T-cell (primary cell): ENCODE measurements around the gene TRIM32. TPM values are rescaled to one million over a fixed set of nuclear protein-coding genes. Genes with fewer than 3 reads are reported as not detected.

ENCODE experiments used
- ATAC-seq, 4 experiments: fragments of 200-7000 bp in 3 of 4; fragments of 150-1000 bp in 1 of 4; cut with Tn5 transposase; replicated peaks in 1 of 4; 1 replicate in 3 of 4; 2 replicates in 1 of 4; pipeline ENCODE4 v1.10.0; 2021; ENCODE audit warnings: moderate library complexity in 3 of 4, mild to moderate bottlenecking in 2 of 4, moderate number of reproducible peaks in 1 of 4
- CTCF ChIA-PET, 2 donors: fragments of 300-600 bp; sonication (Branson Sonifier 250); formaldehyde crosslinking; loops; one replicate each; lab custom pipeline; 2022; ENCODE audit warnings: antibody characterized with exemption in 2 of 2; lab: Charles Lee
- POLR2A ChIA-PET, 2 donors: fragments of 300-600 bp; sonication (Branson Sonifier 250); formaldehyde crosslinking; loops; one replicate each; lab custom pipeline; 2022; ENCODE audit warnings: antibody characterized with exemption in 2 of 2; lab: Charles Lee
- DNase-seq, 35 experiments: peaks; one replicate each; pipeline versions ENCODE4 v3.0.0 to v3.0.0-alpha.2; 2013 to 2023
- H3K27ac ChIP-seq: one replicate; pipeline ENCODE4 v1.5.1; 2013; ENCODE audit warnings: low read length
- H3K27me3 ChIP-seq, 2 experiments: replicated peaks in 1 of 2; 1 replicate in 1 of 2; 2 replicates in 1 of 2; pipeline versions ENCODE4 v1.6.1 to v1.7.0; 2013; ENCODE audit warnings: low read length in 1 of 2, mixed read lengths in 1 of 2; ENCODE audit not compliant: control insufficient read depth in 2 of 2, insufficient read depth in 2 of 2; ENCODE audit errors: extremely low read depth in 1 of 2
- H3K36me3 ChIP-seq, 2 donors: 1 replicate in 1 of 2; 2 replicates in 1 of 2; pipeline versions ENCODE4 v1.6.1 to v1.7.0; 2013; ENCODE audit warnings: low read length in 1 of 2; ENCODE audit not compliant: control insufficient read depth in 2 of 2, insufficient read depth in 1 of 2; ENCODE audit errors: extremely low read depth in 1 of 2
- H3K4me1 ChIP-seq, 2 experiments: 1 replicate in 1 of 2; 2 replicates in 1 of 2; pipeline versions ENCODE4 v1.6.1 to v1.7.0; 2013; ENCODE audit warnings: low read length in 2 of 2, mixed read lengths in 1 of 2; ENCODE audit not compliant: insufficient read depth in 2 of 2, control insufficient read depth in 1 of 2; ENCODE audit errors: extremely low read depth in 1 of 2
- H3K4me3 ChIP-seq, 2 donors: 1 replicate in 1 of 2; 2 replicates in 1 of 2; pipeline versions ENCODE4 v1.5.1 to v1.7.0; 2013; ENCODE audit warnings: mild to moderate bottlenecking in 2 of 2, low read length in 1 of 2, moderate library complexity in 1 of 2; ENCODE audit not compliant: control insufficient read depth in 1 of 2; ENCODE audit errors: extremely low read depth in 1 of 2
- H3K9me3 ChIP-seq: 2 replicates; pipeline ENCODE4 v1.7.0; 2013
- H3K27ac Mint-ChIP-seq, 2 donors: one replicate each; pipeline ENCODE4 v1.8.0; 2020 to 2021; ENCODE audit warnings: mild to moderate bottlenecking in 2 of 2, mixed read lengths in 2 of 2
- H3K27me3 Mint-ChIP-seq, 2 donors: one replicate each; pipeline ENCODE4 v1.8.0; 2021 to 2022; ENCODE audit warnings: mixed read lengths in 2 of 2
- H3K36me3 Mint-ChIP-seq: one replicate; pipeline ENCODE4 v1.8.0; 2021; ENCODE audit warnings: mixed read lengths
- H3K4me1 Mint-ChIP-seq, 3 donors: one replicate each; pipeline ENCODE4 v1.8.0; 2020 to 2022; ENCODE audit warnings: mixed read lengths in 3 of 3, mild to moderate bottlenecking in 1 of 3
- H3K4me3 Mint-ChIP-seq, 3 donors: one replicate each; pipeline ENCODE4 v1.8.0; 2020 to 2022; ENCODE audit warnings: mild to moderate bottlenecking in 3 of 3, mixed read lengths in 3 of 3, moderate library complexity in 3 of 3
- H3K9me3 Mint-ChIP-seq, 3 donors: one replicate each; pipeline ENCODE4 v1.8.0; 2020 to 2022; ENCODE audit warnings: mixed read lengths in 3 of 3
- WGBS: methylation state at CpG from one replicate; pipeline ENCODE4 v1.1.5; 2013; ENCODE audit warnings: missing lambda C conversion rate; ENCODE audit not compliant: insufficient coverage; 5-methylcytosine and 5-hydroxymethylcytosine counted together
- total RNA-seq, 35 experiments: library from RNA in 6 of 35; stranded (reverse) in 6 of 35; fragments of 120-200 nt in 1 of 35; gene quantifications; one replicate each; pipeline versions ENCODE4 v1.2.1 to v1.2.4 and lab custom pipeline; 2013 to 2026

Gene TRIM32
- total RNA-seq, 5 donors from 2014 or later (not counting 1 experiment from before 2014, with no cell fraction given), result 7.7 to 23.4 (median 19.8) TPM

DNA sequence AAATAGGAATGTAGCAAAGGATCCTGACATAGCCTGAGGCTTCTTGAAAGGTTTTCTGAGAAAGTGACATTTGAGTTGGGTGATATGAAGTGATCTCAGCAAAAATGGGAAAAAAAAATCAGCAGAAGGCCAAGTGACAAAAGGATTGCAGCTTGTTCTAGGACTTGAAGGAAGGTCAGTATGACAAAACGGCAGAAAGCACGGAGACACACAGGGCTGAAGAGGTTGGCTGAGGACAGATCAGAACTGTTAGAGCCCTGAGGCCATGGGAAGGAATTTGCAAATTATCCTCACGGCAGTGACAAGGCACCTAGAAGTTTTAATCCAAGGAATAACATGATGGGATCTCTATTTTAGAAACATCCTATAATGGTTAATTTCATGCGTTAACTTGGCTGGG lies 31.0 kb downstream of the TRIM32 start:
- no peaks in the 10 kb centered on the region for H3K36me3 ChIP-seq
- H3K4me1 ChIP-seq, result peaks cover 0 to 5% of the 10 kb centered on the region in 2 experiments
- Mint-ChIP-seq H3K27me3 (peaks cover 0 to 3% of the 10 kb centered on the region in 2 donors), H3K4me1 (peaks cover 0 to 5% (median 2%) of the 10 kb centered on the region in 3 donors), H3K9me3 (no peaks in the 10 kb centered on the region), H3K36me3 (peaks cover 10% of the 10 kb centered on the region), H3K4me3 (no peak overlapping the region), H3K27ac (no peak overlapping the region)
- no peaks in the 10 kb centered on the region for H3K9me3 ChIP-seq
- no peak overlapping the region for H3K27ac ChIP-seq
- H3K4me3 ChIP-seq, result no peak overlapping the region
- no peak for DNase-seq
- ChIA-PET CTCF (no interaction called here), POLR2A (no interaction called here)
- 100% methylated on average over 2 of the region's 4 CpGs for WGBS
- H3K27me3 ChIP-seq, result no peaks in the 10 kb centered on the region
- no peak for ATAC-seq

GRCh38 chr9:116720111-116720510 lies 33.0 kb downstream of the TRIM32 start:
- Mint-ChIP-seq H3K27ac (no peak overlapping the region), H3K4me3 (no peak overlapping the region), H3K36me3 (peaks cover 10% of the 10 kb centered on the region), H3K9me3 (no peaks in the 10 kb centered on the region), H3K27me3 (peaks cover 0 to 6% of the 10 kb centered on the region in 2 donors), H3K4me1 (peaks cover 0 to 5% (median 2%) of the 10 kb centered on the region in 3 donors)
- H3K27ac ChIP-seq, result no peak overlapping the region
- H3K4me3 ChIP-seq, result no peak overlapping the region
- H3K27me3 ChIP-seq, result no peaks in the 10 kb centered on the region
- ChIA-PET POLR2A (no interaction called here), CTCF (no interaction called here)
- no peaks in the 10 kb centered on the region for H3K9me3 ChIP-seq
- H3K4me1 ChIP-seq, result peaks cover 0 to 5% of the 10 kb centered on the region in 2 experiments
- H3K36me3 ChIP-seq, result no peaks in the 10 kb centered on the region
- 86% methylated on average over 1 of the region's 2 CpGs for WGBS
- DNase-seq (no peak), ATAC-seq (no peak)

- ATAC-seq (no peak), DNase-seq (no peak)
- peaks cover 0 to 5% of the 10 kb centered on the region in 2 experiments for H3K4me1 ChIP-seq
- H3K36me3 Mint-ChIP-seq, result peaks cover 10% of the 10 kb centered on the region
- no peak overlapping the region for H3K4me3 ChIP-seq
- 96% methylated on average over 3 of the region's 3 CpGs for WGBS
- POLR2A ChIA-PET, result no interaction called here
- H3K9me3 Mint-ChIP-seq, result no peaks in the 10 kb centered on the region
- peaks cover 0 to 6% of the 10 kb centered on the region in 2 donors for H3K27me3 Mint-ChIP-seq
- peaks cover 0 to 5% (median 2%) of the 10 kb centered on the region in 3 donors for H3K4me1 Mint-ChIP-seq
- CTCF ChIA-PET, result interaction anchor here in 1 of 2 donors (1.0 kb wide), 1 partner anchor 16 kb away, joined by 3 read pairs; no protein-coding TSS in a partner anchor
- no peak overlapping the region for H3K27ac ChIP-seq
- no peak overlapping the region for H3K27ac Mint-ChIP-seq
- H3K36me3 ChIP-seq, result no peaks in the 10 kb centered on the region
- H3K9me3 ChIP-seq, result no peaks in the 10 kb centered on the region
- H3K4me3 Mint-ChIP-seq, result no peak overlapping the region
- H3K27me3 ChIP-seq, result no peaks in the 10 kb centered on the region
Observed at GRCh38 chr9:116721411-116721810, 34.3 kb downstream of the TRIM32 start.

- ATAC-seq (no peak), DNase-seq (no peak)
- H3K4me1 Mint-ChIP-seq, result peaks cover 0 to 5% (median 2%) of the 10 kb centered on the region in 3 donors
- CTCF ChIA-PET, result interaction anchor here in 1 of 2 donors (1.0 kb wide), 1 partner anchor 16 kb away, joined by 3 read pairs; no protein-coding TSS in a partner anchor
- H3K36me3 Mint-ChIP-seq, result peaks cover 10% of the 10 kb centered on the region
- no peaks in the 10 kb centered on the region for H3K9me3 Mint-ChIP-seq
- Histone ChIP-seq H3K27me3 (no peaks in the 10 kb centered on the region), H3K36me3 (no peaks in the 10 kb centered on the region), H3K4me1 (peaks cover 0 to 5% of the 10 kb centered on the region in 2 experiments), H3K9me3 (no peaks in the 10 kb centered on the region), H3K27ac (no peak overlapping the region), H3K4me3 (no peak overlapping the region)
- WGBS, result no CpG with 5 or more reads among the region's 2 CpGs
- no peak overlapping the region for H3K4me3 Mint-ChIP-seq
- POLR2A ChIA-PET, result no interaction called here
- H3K27me3 Mint-ChIP-seq, result peaks cover 0 to 6% of the 10 kb centered on the region in 2 donors
- H3K27ac Mint-ChIP-seq, result no peak overlapping the region
Observed at GRCh38 chr9:116721944-116722343, 34.8 kb downstream of the TRIM32 start.

DNA sequence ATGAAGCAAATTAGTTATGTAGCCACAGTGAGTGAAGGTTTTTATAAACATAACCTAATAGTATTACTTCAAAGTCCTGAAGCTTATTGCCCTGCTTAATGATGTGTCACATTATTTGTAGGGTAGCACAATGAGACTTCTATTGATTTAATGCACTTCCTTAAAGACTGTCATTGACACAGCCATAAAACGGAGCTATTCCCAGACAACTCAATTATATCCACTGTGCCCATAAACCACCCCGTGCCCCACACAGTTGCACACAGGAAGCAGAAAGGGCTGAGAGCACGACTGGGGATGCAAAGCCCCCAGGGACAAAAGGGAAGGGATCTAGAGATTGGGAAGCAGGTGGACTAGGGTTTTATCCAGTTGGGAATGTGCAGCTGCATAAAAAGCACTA lies 37.0 kb downstream of the TRIM32 start:
- H3K36me3 ChIP-seq, result no peaks in the 10 kb centered on the region
- WGBS, result no CpG with 5 or more reads among the region's 3 CpGs
- no peaks in the 10 kb centered on the region for H3K9me3 ChIP-seq
- H3K27me3 Mint-ChIP-seq, result peaks cover 6 to 10% of the 10 kb centered on the region in 2 donors
- CTCF ChIA-PET, result no interaction called here
- DNase-seq (no peak), ATAC-seq (no peak)
- no peaks in the 10 kb centered on the region for H3K4me1 ChIP-seq
- no peaks in the 10 kb centered on the region for H3K27me3 ChIP-seq
- H3K4me3 Mint-ChIP-seq, result no peak overlapping the region
- no peak overlapping the region for H3K4me3 ChIP-seq
- POLR2A ChIA-PET, result no interaction called here
- no peaks in the 10 kb centered on the region for H3K4me1 Mint-ChIP-seq
- no peak overlapping the region for H3K27ac Mint-ChIP-seq
- no peak overlapping the region for H3K27ac ChIP-seq
- no peaks in the 10 kb centered on the region for H3K9me3 Mint-ChIP-seq
- peaks cover 7% of the 10 kb centered on the region for H3K36me3 Mint-ChIP-seq

GRCh38 chr9:116726602-116727001 lies 39.5 kb downstream of the TRIM32 start:
- Histone ChIP-seq H3K27ac (no peak overlapping the region), H3K4me3 (no peak overlapping the region), H3K4me1 (no peaks in the 10 kb centered on the region), H3K36me3 (no peaks in the 10 kb centered on the region), H3K27me3 (no peaks in the 10 kb centered on the region), H3K9me3 (no peaks in the 10 kb centered on the region)
- Mint-ChIP-seq H3K4me1 (no peaks in the 10 kb centered on the region), H3K9me3 (no peaks in the 10 kb centered on the region), H3K4me3 (no peak overlapping the region), H3K27me3 (peaks cover 2 to 13% of the 10 kb centered on the region in 2 donors), H3K27ac (no peak overlapping the region), H3K36me3 (no peaks in the 10 kb centered on the region)
- POLR2A ChIA-PET, result no interaction called here
- CTCF ChIA-PET, result no interaction called here
- DNase-seq, result no peak
- no peak for ATAC-seq
